Measurements from ENCODE around the gene CRY1. TPM values are rescaled to one million over a fixed set of nuclear protein-coding genes. Genes with fewer than 3 reads are reported as not detected.

CRY1 gene
- total RNA-seq, 1 experiment from 2014 or later = 43.8 TPM

GRCh38 chr12:106954462-106955376 lies 138.6 kb downstream of the CRY1 start:
- no peaks in the 10 kb centered on the region for H3K27me3 ChIP-seq (ENCODE audit: control insufficient read depth, insufficient read depth, low read length)
- peak overlapping the region; percentile 64 to 84 for H3K4me3 ChIP-seq (ENCODE audit: low read depth in 2 of 2, low read length in 2 of 2)
- CTCF ChIA-PET = no interaction called here
- peaks cover 26% of the 10 kb centered on the region; the same call in 1 of the 2 replicates for H3K4me1 ChIP-seq (ENCODE audit: control insufficient read depth, insufficient read depth, low read length)
- TF ChIP-seq, protein P1, sequence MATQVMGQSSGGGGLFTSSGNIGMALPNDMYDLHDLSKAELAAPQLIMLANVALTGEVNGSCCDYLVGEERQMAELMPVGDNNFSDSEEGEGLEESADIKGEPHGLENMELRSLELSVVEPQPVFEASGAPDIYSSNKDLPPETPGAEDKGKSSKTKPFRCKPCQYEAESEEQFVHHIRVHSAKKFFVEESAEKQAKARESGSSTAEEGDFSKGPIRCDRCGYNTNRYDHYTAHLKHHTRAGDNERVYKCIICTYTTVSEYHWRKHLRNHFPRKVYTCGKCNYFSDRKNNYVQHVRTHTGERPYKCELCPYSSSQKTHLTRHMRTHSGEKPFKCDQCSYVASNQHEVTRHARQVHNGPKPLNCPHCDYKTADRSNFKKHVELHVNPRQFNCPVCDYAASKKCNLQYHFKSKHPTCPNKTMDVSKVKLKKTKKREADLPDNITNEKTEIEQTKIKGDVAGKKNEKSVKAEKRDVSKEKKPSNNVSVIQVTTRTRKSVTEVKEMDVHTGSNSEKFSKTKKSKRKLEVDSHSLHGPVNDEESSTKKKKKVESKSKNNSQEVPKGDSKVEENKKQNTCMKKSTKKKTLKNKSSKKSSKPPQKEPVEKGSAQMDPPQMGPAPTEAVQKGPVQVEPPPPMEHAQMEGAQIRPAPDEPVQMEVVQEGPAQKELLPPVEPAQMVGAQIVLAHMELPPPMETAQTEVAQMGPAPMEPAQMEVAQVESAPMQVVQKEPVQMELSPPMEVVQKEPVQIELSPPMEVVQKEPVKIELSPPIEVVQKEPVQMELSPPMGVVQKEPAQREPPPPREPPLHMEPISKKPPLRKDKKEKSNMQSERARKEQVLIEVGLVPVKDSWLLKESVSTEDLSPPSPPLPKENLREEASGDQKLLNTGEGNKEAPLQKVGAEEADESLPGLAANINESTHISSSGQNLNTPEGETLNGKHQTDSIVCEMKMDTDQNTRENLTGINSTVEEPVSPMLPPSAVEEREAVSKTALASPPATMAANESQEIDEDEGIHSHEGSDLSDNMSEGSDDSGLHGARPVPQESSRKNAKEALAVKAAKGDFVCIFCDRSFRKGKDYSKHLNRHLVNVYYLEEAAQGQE (IDR thresholded peaks at IDR 0.05; ENCODE audit: insufficient read depth in 1 of 2, low read depth in 2 of 2, low read length in 1 of 2) = no peak
- TF ChIP-seq SIN3A (IDR thresholded peaks at IDR 0.05; ENCODE audit: borderline replicate concordance, insufficient read depth, low read depth, low read length) (no peak), TCF7L2 (IDR thresholded peaks at IDR 0.05; ENCODE audit: low read depth, low read length) (no peak), POLR2AphosphoS5 (IDR thresholded peaks at IDR 0.05; ENCODE audit: low read depth, low read length) (no peak), CTCF (IDR thresholded peaks at IDR 0.05) (no peak)
- intact Hi-C loops (cut with micrococcal nuclease; ENCODE audit: unreplicated experiment) = no loop called here
- DNase-seq (ENCODE audit: low read depth, low spot score) (no peak), ATAC-seq (no peak; the same call in 1 of the 2 replicates)
- TSS peak; percentile 93 for BruUV-seq (replicated peaks)
- H3K36me3 ChIP-seq (ENCODE audit: control insufficient read depth, insufficient read depth, low read length) = no peaks in the 10 kb centered on the region; the same call in 1 of the 2 replicates
- POLR2A ChIA-PET = interaction anchor here (0.6 to 0.7 kb wide), 4 partner anchors 68 to 1690 kb away, joined by 3 to 9 read pairs (median 6); no protein-coding TSS in a partner anchor
- no peaks in the 10 kb centered on the region for H3K9me3 ChIP-seq (ENCODE audit: control insufficient read depth, insufficient read depth, low read depth, low read length)
- in situ Hi-C loops (cut with HindIII; ENCODE audit: low pct_unique_long_range_greater_than_20kb, low sequenced_read_pairs) = no loop called here
- H3K27ac ChIP-seq (ENCODE audit: low read length) = peak overlapping the region; percentile 95

DNA sequence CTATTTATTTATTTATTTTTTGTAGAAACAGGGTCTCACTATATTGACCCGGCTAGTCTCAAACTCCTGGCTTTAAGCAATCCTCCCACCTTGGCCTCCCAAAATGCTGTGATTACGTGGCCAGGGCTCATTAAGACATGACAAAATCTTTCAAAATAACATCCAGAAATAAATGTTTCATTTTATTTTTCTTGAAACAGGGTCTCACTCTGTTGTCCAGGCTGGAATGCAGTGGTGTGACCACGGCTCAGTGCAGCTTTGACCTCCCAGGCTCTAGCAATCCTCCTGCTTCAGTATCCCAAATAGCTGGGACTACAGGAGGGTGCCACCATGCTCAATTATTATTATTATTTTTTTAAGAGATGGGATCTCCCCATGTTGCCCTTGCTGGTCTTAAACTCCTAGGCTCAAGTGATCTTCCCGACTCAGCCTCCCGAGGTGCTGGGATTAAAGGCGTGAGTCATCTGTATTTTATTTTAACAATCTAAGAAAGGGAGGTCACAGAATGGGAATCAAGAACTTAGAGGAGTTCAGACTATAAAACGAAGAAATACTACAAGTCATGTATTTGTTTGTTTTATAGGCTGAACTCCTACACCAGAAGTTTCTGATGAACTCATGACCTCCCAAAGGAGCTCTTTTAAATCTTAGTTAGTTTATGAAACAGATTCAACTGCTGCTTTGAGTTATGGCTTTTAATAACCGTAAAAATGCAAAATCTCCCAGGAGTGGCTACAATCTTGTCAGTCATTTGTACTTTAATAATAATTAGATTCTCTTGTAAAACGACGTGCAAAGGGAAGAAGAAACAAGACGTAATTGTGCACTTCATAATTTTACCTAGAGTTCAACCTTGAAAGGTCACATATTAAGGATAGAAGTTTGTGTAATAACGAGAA lies 139.7 kb downstream of the CRY1 start:
- ATAC-seq (no peak), DNase-seq (ENCODE audit: low read depth, low spot score) (no peak)
- TF ChIP-seq TCF7L2 (IDR thresholded peaks at IDR 0.05; ENCODE audit: low read depth, low read length) = peak; percentile 34; the same call in 1 of the 2 replicates
- TF ChIP-seq CTCF (IDR thresholded peaks at IDR 0.05) = no peak
- TF ChIP-seq, protein P1 (IDR thresholded peaks at IDR 0.05; ENCODE audit: insufficient read depth in 1 of 2, low read depth in 2 of 2, low read length in 1 of 2) = no peak
- no TSS peak for BruUV-seq (replicated peaks)
- Histone ChIP-seq H3K27me3 (ENCODE audit: control insufficient read depth, insufficient read depth, low read length) (no peaks in the 10 kb centered on the region), H3K4me3 (ENCODE audit: low read depth in 2 of 2, low read length in 2 of 2) (no peak overlapping the region; a peak in 2 of 4 replicates), H3K36me3 (ENCODE audit: control insufficient read depth, insufficient read depth, low read length) (no peaks in the 10 kb centered on the region; the same call in 1 of the 2 replicates), H3K27ac (ENCODE audit: low read length) (peak overlapping the region; percentile 95), H3K4me1 (ENCODE audit: control insufficient read depth, insufficient read depth, low read length) (peaks cover 26% of the 10 kb centered on the region; the same call in 1 of the 2 replicates), H3K9me3 (ENCODE audit: control insufficient read depth, insufficient read depth, low read depth, low read length) (no peaks in the 10 kb centered on the region)
- ChIA-PET POLR2A (interaction anchor here (0.6 to 0.7 kb wide), 2 partner anchors 43 to 1689 kb away, joined by 3 to 9 read pairs; no protein-coding TSS in a partner anchor), CTCF (no interaction called here)
- intact Hi-C loops (cut with micrococcal nuclease; ENCODE audit: unreplicated experiment) (no loop called here), in situ Hi-C loops (cut with HindIII; ENCODE audit: low pct_unique_long_range_greater_than_20kb, low sequenced_read_pairs) (no loop called here)
